Subcutaneous adipose tissue (tissue), 4 donors: Measurements from ENCODE around the gene FBXW11. TPM values are rescaled to one million over a fixed set of nuclear protein-coding genes. Genes with fewer than 3 reads are reported as not detected.

ENCODE experiments used
- CTCF ChIP-seq: fragments of 450-650 bp; IDR thresholded peaks from one replicate; pipeline ENCODE4 v1.5.1; 2016; ENCODE audit warnings: low read depth, mild to moderate bottlenecking, control low read depth, antibody characterized with exemption, moderate library complexity
- total RNA-seq, 4 donors: library from RNA; depleted of rRNA; stranded (reverse); fragments of >200 nt; gene quantifications; one replicate each; pipeline ENCODE4 v1.1.0, GENCODE V29; 2016

FBXW11 gene
- total RNA-seq, 4 donors from 2014 or later, result 51.8 to 66.1 (median 59.8) TPM

DNA sequence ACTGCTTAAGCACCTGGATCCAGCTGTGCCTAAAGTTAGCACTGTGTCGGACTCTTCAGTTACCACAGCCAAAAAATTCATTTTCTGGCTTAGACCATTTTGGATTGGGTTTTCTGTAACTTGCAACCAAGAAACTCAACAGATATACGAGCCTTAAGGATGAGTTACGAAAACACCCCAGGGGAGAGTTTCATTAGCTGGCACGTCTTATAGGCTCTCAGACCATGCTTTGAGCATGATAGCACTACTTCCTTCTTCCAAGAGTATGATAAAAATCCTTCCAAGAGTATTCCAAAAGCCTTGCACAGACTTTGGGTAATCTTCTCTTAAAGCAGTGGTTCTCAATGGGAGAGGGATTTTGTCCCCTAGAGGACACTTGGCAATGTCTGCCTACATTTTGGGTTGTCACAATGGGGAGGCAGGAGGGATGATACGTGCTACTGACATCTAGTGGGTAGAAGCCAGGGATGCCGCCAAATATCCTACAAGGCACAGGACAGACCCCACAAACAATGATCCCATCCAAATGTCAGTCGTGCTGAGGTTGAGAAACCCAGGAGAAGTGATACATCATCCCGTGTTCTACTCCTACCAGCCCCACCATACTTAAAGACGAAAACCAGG, 156.0 kb downstream of the FBXW11 start:
- no peak for TF ChIP-seq CTCF

DNA sequence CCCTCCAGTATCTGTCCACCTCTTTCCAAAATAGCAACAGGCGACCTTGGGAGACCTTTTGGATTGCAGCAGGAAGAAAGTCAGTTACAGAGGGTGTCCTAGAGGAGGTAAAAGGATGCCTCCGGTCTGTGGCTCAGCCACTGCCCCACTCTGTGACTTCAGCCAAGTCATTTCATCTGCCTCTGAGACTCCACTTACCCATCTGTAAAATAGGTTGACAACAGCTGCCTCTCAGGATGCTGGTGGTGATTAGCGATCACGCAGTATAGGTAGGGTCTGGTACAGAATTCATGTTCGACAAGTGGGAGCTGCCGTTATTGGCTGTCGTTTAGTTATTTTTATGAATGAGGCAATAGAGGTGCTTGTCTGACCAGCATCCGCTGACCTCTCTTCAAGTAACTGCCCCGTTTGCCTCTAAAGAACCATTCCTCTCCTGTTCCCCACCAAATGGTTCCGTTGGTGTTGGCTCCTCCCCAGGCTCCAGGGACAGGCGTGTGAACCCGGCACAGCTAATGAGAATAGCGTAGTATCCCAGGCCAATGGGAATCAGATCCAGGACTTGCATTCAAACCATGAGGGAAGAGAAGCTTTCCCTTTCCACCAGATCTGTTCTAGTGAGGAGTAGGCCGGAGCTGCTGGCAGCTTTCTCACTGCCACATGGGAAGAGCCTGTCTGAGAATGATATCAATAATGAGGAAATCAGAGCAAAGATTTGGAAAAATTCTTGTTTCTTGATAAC, 156.7 kb downstream of the FBXW11 start:
- TF ChIP-seq CTCF, result no peak

DNA sequence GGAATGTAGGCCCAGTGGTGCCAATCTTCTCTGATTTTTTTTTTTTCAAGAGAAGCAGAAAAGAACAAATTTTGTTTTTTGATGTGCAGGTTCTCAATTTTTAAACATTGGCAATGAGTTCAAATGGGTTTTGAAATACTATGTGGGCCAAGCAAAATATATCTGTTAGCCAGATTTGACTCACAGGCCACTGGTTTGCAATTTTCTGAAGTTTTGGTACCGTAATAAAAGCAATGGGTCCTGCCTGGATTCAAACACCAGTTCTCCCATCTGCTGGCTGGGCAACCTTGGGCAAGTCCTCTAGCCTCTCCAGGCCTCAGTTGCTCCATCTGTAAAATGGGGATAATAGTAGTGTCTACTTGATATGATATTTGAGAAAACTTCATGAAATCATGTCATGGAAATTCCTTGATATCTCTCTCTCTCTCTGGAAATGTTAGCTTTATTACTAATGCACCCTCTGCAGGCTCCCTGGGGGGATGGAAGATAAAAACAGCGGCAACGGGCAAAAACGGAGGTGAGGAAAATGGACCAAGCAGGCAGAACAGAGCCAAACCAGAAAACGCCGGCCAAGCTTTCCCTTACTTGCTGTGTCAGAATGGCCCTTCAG, 157.4 kb downstream of the FBXW11 start:
- TF ChIP-seq CTCF, result no peak

DNA sequence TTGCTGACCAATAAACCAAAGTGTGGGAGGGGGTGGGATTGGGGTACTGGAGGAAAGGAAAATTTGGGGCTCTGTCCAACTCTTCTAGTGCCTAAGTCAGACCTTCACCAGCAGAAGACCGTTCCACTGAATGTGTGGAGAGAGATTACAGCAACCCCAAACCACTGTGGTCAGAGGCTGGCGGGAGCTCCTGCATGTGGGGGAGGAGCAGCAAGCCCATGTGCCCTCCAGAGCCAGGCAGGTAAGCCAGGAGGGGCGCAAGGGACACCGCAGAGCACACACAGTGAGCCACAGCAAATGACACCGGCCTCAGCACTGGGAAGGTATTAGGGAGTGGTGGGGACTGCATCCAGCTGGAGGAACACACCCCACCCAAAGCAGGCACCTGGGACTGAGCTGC, 158.0 kb downstream of the FBXW11 start:
- no peak for TF ChIP-seq CTCF

- no peak for TF ChIP-seq CTCF
Measured at GRCh38 chr5:171848006-171848405, 158.4 kb downstream of the FBXW11 start.

GRCh38 chr5:171847026-171847425, 159.4 kb downstream of the FBXW11 start:
- no peak for TF ChIP-seq CTCF

GRCh38 chr5:171846323-171846722, 160.1 kb downstream of the FBXW11 start:
- no peak for TF ChIP-seq CTCF
